Colonic mucosa (tissue), 4 donors: Measurements from ENCODE around the gene NUP88. TPM values are rescaled to one million over a fixed set of nuclear protein-coding genes. Genes with fewer than 3 reads are reported as not detected.

Source experiments
- DNase-seq: peaks from one replicate; pipeline ENCODE4 v3.0.0-alpha.2; 2020
- H3K27ac ChIP-seq: fragments of 200-600 bp; one replicate; pipeline ENCODE4 v1.8.0; 2021
- H3K27me3 ChIP-seq: fragments of 200-600 bp; one replicate; pipeline ENCODE4 v1.8.0; 2021
- H3K36me3 ChIP-seq: fragments of 200-600 bp; one replicate; pipeline ENCODE4 v1.8.0; 2021
- H3K4me1 ChIP-seq: fragments of 200-600 bp; one replicate; pipeline ENCODE4 v1.8.0; 2021; ENCODE audit warnings: mild to moderate bottlenecking
- H3K4me3 ChIP-seq: fragments of 200-600 bp; one replicate; pipeline ENCODE4 v1.8.0; 2021
- H3K9ac ChIP-seq, 2 donors: one replicate each; pipeline ENCODE4 v1.7.0; 2013; ENCODE audit warnings: control low read depth in 2 of 2, low read depth in 2 of 2, low read length in 2 of 2
- H3K9me3 ChIP-seq: fragments of 200-600 bp; one replicate; pipeline ENCODE4 v1.8.0; 2021
- intact Hi-C: fragments of 100-400 bp; cut with DNase I; formaldehyde crosslinking; loops from one replicate; pipeline ENCODE4 v1.14.1; 2022
- total RNA-seq, 2 donors: library from RNA; stranded (reverse); fragmentation: NEBNext Ultra II Directional in 1 of 2; extraction: Animal tissue kit (Norgen Biotek cat#: 25700) in 1 of 2; gene quantifications; one replicate each; pipeline ENCODE4 v1.2.1, GENCODE V29; 2021
- TF ChIP-seq, protein P1 (sequence below): fragments of 200-600 bp; IDR thresholded peaks from one replicate; pipeline ENCODE4 v1.8.0; 2022; ENCODE audit warnings: antibody characterized with exemption, mild to moderate bottlenecking
- donor health status: healthy.
- donor health status: DM: no; HTN: no; CAD: no.
- donor health status: DM: no; HTN: no; CAD: no.

Gene NUP88
- total RNA-seq, 2 donors from 2014 or later = 66.5 to 77.6 TPM

- peak overlapping the region; percentile 67 for H3K4me3 ChIP-seq
- H3K27me3 ChIP-seq = no peaks in the 10 kb centered on the region
- H3K9ac ChIP-seq = peak overlapping the region; percentile 80 to 94
- peaks cover 3% of the 10 kb centered on the region for H3K36me3 ChIP-seq
- peaks cover 23% of the 10 kb centered on the region for H3K4me1 ChIP-seq
- peak; percentile 72 for DNase-seq
- peak overlapping the region; percentile 90 for H3K27ac ChIP-seq
- TF ChIP-seq, protein P1, sequence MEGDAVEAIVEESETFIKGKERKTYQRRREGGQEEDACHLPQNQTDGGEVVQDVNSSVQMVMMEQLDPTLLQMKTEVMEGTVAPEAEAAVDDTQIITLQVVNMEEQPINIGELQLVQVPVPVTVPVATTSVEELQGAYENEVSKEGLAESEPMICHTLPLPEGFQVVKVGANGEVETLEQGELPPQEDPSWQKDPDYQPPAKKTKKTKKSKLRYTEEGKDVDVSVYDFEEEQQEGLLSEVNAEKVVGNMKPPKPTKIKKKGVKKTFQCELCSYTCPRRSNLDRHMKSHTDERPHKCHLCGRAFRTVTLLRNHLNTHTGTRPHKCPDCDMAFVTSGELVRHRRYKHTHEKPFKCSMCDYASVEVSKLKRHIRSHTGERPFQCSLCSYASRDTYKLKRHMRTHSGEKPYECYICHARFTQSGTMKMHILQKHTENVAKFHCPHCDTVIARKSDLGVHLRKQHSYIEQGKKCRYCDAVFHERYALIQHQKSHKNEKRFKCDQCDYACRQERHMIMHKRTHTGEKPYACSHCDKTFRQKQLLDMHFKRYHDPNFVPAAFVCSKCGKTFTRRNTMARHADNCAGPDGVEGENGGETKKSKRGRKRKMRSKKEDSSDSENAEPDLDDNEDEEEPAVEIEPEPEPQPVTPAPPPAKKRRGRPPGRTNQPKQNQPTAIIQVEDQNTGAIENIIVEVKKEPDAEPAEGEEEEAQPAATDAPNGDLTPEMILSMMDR = no peak
- H3K9me3 ChIP-seq = no peaks in the 10 kb centered on the region
- intact Hi-C loops = no loop called here
These were observed 555 bp downstream of the NUP88 start for GRCh38 chr17:5418858-5419355.

DNA sequence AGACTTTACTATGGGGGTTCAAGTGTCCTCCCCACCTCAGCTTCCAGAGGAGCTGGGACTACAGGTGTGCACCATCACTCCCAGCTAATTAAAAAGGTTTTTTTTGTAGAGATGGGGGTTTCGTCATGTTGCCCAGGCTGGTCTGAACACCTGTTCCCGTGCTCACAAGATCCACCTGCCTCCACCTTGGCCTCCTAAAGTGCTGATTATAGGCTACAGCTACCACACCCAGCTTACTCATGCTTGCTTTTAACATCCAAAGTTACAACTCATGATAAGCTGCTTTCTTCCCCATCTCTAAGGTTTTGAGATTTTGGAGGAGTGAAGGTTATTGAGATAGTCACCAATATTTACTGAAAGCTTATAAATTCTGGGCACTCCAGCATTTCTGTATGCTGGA is 2.6 kb downstream of the NUP88 start:
- peak; percentile 71 for DNase-seq
- Histone ChIP-seq H3K9me3 (no peaks in the 10 kb centered on the region), H3K4me3 (no peak overlapping the region), H3K36me3 (peaks cover 7% of the 10 kb centered on the region), H3K27ac (peak overlapping the region; percentile 90), H3K27me3 (no peaks in the 10 kb centered on the region), H3K9ac (no peak overlapping the region), H3K4me1 (peaks cover 23% of the 10 kb centered on the region)
- intact Hi-C loops = no loop called here
- TF ChIP-seq, protein P1 = no peak

DNA sequence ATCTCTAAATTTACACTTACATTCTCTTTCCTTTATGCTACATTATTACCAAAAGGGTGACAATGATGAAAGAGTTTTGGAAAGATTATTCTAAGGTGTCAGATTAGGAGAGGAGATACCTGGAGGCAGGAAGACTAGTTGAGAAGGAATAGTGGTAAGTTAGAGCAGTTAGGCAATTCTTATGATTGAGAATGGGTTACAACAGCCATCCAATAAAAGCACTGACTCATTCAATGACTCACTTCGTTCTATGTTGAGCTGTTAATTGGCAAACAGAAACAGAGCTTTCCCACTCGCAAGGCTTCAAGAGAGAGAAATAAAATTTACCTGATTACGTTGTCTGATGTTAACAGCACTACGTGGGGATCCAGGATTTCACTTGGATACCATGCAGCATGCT is 5.8 kb downstream of the NUP88 start:
- Histone ChIP-seq H3K4me3 (no peak overlapping the region), H3K27ac (peak overlapping the region; percentile 68), H3K27me3 (no peaks in the 10 kb centered on the region), H3K36me3 (peaks cover 15% of the 10 kb centered on the region), H3K4me1 (peaks cover 19% of the 10 kb centered on the region), H3K9me3 (no peaks in the 10 kb centered on the region), H3K9ac (no peak overlapping the region)
- TF ChIP-seq, protein P1 = no peak
- DNase-seq = peak; percentile 29
- intact Hi-C loops = no loop called here

- Histone ChIP-seq H3K27me3 (no peaks in the 10 kb centered on the region), H3K9me3 (no peaks in the 10 kb centered on the region), H3K4me3 (no peak overlapping the region), H3K27ac (no peak overlapping the region), H3K9ac (no peak overlapping the region), H3K4me1 (peaks cover 7% of the 10 kb centered on the region), H3K36me3 (peaks cover 26% of the 10 kb centered on the region)
- no peak for DNase-seq
- TF ChIP-seq, protein P1 = no peak
- intact Hi-C loops = no loop called here
These were observed 8.7 kb downstream of the NUP88 start for GRCh38 chr17:5410594-5411272.

GRCh38 chr17:5408186-5408585 is 11.3 kb downstream of the NUP88 start:
- H3K9me3 ChIP-seq = no peaks in the 10 kb centered on the region
- TF ChIP-seq, protein P1 = no peak
- H3K27me3 ChIP-seq = no peaks in the 10 kb centered on the region
- peaks cover 22% of the 10 kb centered on the region for H3K36me3 ChIP-seq
- H3K4me3 ChIP-seq = no peak overlapping the region
- intact Hi-C loops = no loop called here
- no peaks in the 10 kb centered on the region for H3K4me1 ChIP-seq
- no peak for DNase-seq
- no peak overlapping the region for H3K27ac ChIP-seq
- no peak overlapping the region for H3K9ac ChIP-seq
